ENCODE measurements around the gene ZC2HC1B.

- TF ChIP-seq CTCF (IDR thresholded peaks at IDR 0.05), result no peak
- no peak for TF ChIP-seq POLR2A (IDR thresholded peaks at IDR 0.05)
Measured at GRCh38 chr6:143984666-143985065, 120.4 kb downstream of the ZC2HC1B start.
